CD4-positive, CD25-positive, alpha-beta regulatory T cell (primary cell): ENCODE measurements around the gene AGFG1. TPM values are rescaled to one million over a fixed set of nuclear protein-coding genes. Genes with fewer than 3 reads are reported as not detected.
A peak's percentile ranks its signal among the peaks of the same experiment; 100 is the strongest.

Source experiments
- ATAC-seq, 2 donors: fragments of 150-1000 bp; cut with Tn5 transposase; one replicate each; pipeline ENCODE4 v1.10.0; 2021; ENCODE audit warnings: low read depth in 2 of 2, moderate number of reproducible peaks in 2 of 2, moderate library complexity in 1 of 2
- DNase-seq, 3 donors: peaks; one replicate each; pipeline versions ENCODE4 v3.0.0 to v3.0.0-alpha.2; 2012 to 2022; ENCODE audit warnings: mixed read lengths in 1 of 3
- H3K27ac ChIP-seq: one replicate; pipeline ENCODE4 v1.7.0; 2013; ENCODE audit warnings: mild to moderate bottlenecking, low read length; ENCODE audit not compliant: insufficient read depth, poor library complexity, severe bottlenecking
- H3K27me3 ChIP-seq: one replicate; pipeline ENCODE4 v1.7.0; 2013; ENCODE audit warnings: low read length; ENCODE audit not compliant: control insufficient read depth, insufficient read depth
- H3K36me3 ChIP-seq: one replicate; pipeline ENCODE4 v1.7.0; 2013; ENCODE audit warnings: mild to moderate bottlenecking, low read length, moderate library complexity; ENCODE audit not compliant: control insufficient read depth, insufficient read depth
- H3K4me1 ChIP-seq: 2 replicates; pipeline ENCODE4 v1.7.0; 2013; ENCODE audit warnings: mild to moderate bottlenecking, low read length; ENCODE audit not compliant: insufficient read depth, control insufficient read depth, poor library complexity, severe bottlenecking
- H3K4me3 ChIP-seq: one replicate; pipeline ENCODE4 v1.7.0; 2013; ENCODE audit warnings: low read depth, mild to moderate bottlenecking, low read length, moderate library complexity
- H3K9me3 ChIP-seq, 2 experiments: 1 replicate in 1 of 2; 2 replicates in 1 of 2; pipeline ENCODE4 v1.7.0; 2013; ENCODE audit warnings: low read length in 2 of 2, mild to moderate bottlenecking in 1 of 2, moderate library complexity in 1 of 2; ENCODE audit not compliant: control insufficient read depth in 2 of 2
- H3K27ac Mint-ChIP-seq, 3 donors: one replicate each; pipeline ENCODE4 v1.8.0; 2020 to 2022; ENCODE audit warnings: mild to moderate bottlenecking in 3 of 3, mixed read lengths in 3 of 3, moderate library complexity in 2 of 3
- H3K27me3 Mint-ChIP-seq: one replicate; pipeline ENCODE4 v1.8.0; 2022; ENCODE audit warnings: mild to moderate bottlenecking, mixed read lengths
- H3K36me3 Mint-ChIP-seq: one replicate; pipeline ENCODE4 v1.8.0; 2020; ENCODE audit warnings: mixed read lengths
- H3K4me1 Mint-ChIP-seq, 4 donors: one replicate each; pipeline ENCODE4 v1.8.0; 2020 to 2022; ENCODE audit warnings: mixed read lengths in 4 of 4, mild to moderate bottlenecking in 1 of 4
- H3K4me3 Mint-ChIP-seq, 4 donors: one replicate each; pipeline ENCODE4 v1.8.0; 2020 to 2022; ENCODE audit warnings: mild to moderate bottlenecking in 4 of 4, mixed read lengths in 4 of 4, moderate library complexity in 3 of 4
- H3K9me3 Mint-ChIP-seq, 7 donors: one replicate each; pipeline ENCODE4 v1.8.0; 2020 to 2022; ENCODE audit warnings: mixed read lengths in 7 of 7, mild to moderate bottlenecking in 3 of 7, moderate library complexity in 2 of 7
- polyA plus RNA-seq, 4 donors: library from polyadenylated mRNA; unstranded; fragments of 300-500 nt; fragmentation: Illumina TruSeq; gene quantifications; one replicate each; pipeline ENCODE4 v1.2.3, GENCODE V29; 2021
- total RNA-seq: library from RNA; stranded (reverse); gene quantifications from one replicate; pipeline ENCODE4 v1.2.3, GENCODE V29; 2022

The AGFG1 gene
- total and polyA plus RNA-seq, 5 donors from 2014 or later: 14.9 to 64.0 (median 24.7) TPM

DNA sequence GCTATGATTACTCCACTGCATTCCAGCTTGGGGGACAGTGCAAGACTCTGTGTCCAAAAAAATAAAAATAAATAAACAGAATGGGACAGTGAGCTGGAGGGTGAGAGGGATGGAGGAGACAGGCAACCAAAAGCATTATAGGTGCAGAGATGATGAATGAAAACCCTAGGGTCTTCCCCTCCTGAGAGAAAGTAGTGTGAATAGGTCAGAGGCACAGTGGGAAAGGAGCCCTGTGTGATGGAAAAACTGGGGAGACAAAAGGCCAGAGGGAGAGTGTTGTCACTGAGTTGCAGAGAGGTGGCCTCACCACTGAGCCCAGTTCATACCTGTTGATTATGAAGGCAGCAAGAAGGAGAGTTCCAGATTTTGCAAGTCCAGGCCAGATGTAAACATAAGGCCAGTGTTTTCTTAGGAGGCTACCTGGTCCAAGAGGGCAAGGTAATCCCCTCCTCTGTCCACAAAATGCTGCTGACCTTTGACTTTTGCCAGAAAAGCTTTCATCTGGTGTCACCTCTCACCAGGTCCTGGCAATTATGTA lies 17.6 kb upstream of the AGFG1 start:
- ATAC-seq (no peak), DNase-seq (no peak)
- no peaks in the 10 kb centered on the region for H3K36me3 Mint-ChIP-seq
- H3K9me3 ChIP-seq: no peaks in the 10 kb centered on the region
- no peak overlapping the region for H3K27ac Mint-ChIP-seq
- H3K4me3 Mint-ChIP-seq: no peak overlapping the region
- H3K4me1 ChIP-seq: no peaks in the 10 kb centered on the region
- no peak overlapping the region for H3K4me3 ChIP-seq
- H3K36me3 ChIP-seq: no peaks in the 10 kb centered on the region
- H3K27me3 Mint-ChIP-seq: no peaks in the 10 kb centered on the region
- H3K27me3 ChIP-seq: no peaks in the 10 kb centered on the region
- H3K4me1 Mint-ChIP-seq: peaks cover 0 to 9% (median under 1%) of the 10 kb centered on the region in 4 donors
- H3K9me3 Mint-ChIP-seq: no peaks in the 10 kb centered on the region
- H3K27ac ChIP-seq: no peak overlapping the region

DNA sequence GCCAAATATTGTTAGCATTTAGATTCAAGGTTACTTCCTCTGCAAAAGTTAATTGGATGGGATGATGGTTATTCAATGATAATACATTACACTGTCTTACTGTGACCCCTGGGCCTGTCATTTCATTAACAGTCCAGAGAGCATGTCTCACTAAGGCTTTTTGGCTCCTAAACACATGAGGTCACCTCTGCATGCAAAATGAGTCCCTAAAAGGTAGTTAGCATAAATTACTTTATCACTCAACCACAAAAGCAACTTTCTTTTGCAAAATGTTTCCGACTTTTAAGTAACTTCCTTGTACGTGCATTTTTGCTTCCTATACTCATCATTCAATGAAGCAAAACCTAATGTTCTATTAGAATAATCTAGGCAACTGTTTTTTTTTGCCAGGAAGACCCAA lies 16.8 kb upstream of the AGFG1 start:
- no peak overlapping the region for H3K4me3 ChIP-seq
- Mint-ChIP-seq H3K36me3 (no peaks in the 10 kb centered on the region), H3K4me1 (peaks cover 4 to 14% (median 7%) of the 10 kb centered on the region in 4 donors), H3K4me3 (no peak overlapping the region), H3K27me3 (no peaks in the 10 kb centered on the region), H3K9me3 (no peaks in the 10 kb centered on the region), H3K27ac (no peak overlapping the region)
- H3K27me3 ChIP-seq: no peaks in the 10 kb centered on the region
- H3K27ac ChIP-seq: no peak overlapping the region
- H3K36me3 ChIP-seq: no peaks in the 10 kb centered on the region
- H3K4me1 ChIP-seq: peaks cover 5% of the 10 kb centered on the region
- no peak for DNase-seq
- no peaks in the 10 kb centered on the region for H3K9me3 ChIP-seq
- ATAC-seq: no peak

DNA sequence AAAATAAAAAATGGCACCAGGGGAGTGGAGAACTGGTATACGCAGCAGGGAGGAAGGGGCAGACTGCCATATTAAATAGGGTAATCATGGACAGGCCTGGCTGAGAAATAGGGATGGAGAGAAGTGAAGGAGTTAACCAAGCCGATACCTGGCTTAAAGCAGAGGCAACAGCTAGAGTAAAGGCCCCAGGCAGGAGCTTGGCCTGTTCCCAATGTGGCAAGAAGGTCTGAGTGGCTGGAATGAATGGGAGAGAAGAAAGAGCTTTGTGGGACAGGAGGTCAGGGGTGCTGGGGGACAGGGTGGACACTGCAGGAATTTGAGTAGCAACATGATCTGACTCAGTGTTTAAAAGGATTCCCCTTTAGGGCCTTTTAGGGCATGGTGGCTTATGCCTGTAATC lies 15.9 kb upstream of the AGFG1 start:
- Mint-ChIP-seq H3K4me3 (no peak overlapping the region), H3K36me3 (no peaks in the 10 kb centered on the region), H3K9me3 (no peaks in the 10 kb centered on the region), H3K27ac (peak overlapping the region in 1 of 3 donors; percentile 2), H3K27me3 (no peaks in the 10 kb centered on the region), H3K4me1 (peaks cover 8 to 21% (median 15%) of the 10 kb centered on the region in 4 donors)
- Histone ChIP-seq H3K27me3 (no peaks in the 10 kb centered on the region), H3K9me3 (no peaks in the 10 kb centered on the region), H3K36me3 (no peaks in the 10 kb centered on the region), H3K27ac (no peak overlapping the region), H3K4me1 (peaks cover 11% of the 10 kb centered on the region), H3K4me3 (no peak overlapping the region)
- DNase-seq (no peak), ATAC-seq (no peak)

DNA sequence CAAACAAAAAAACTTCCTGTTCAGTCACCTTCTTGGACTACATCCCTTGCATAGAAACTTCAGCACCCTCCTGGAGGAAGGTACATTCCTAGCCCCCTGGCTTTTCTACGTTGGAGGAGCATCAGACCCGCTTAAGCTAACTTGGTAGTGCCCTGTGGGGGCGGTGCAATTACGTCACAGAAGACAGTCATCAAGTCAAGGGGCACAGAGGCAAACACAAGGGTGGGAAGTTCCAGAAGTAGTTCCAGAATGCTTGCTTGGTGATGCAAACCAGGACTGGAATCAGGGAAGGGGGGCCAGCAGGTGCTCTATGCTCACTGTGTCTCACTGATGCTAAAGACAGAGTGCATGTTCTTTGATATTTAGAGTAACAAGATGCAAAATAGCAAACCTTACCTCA lies 15.2 kb upstream of the AGFG1 start:
- Histone ChIP-seq H3K4me1 (peaks cover 13% of the 10 kb centered on the region), H3K4me3 (no peak overlapping the region), H3K9me3 (no peaks in the 10 kb centered on the region), H3K27me3 (no peaks in the 10 kb centered on the region), H3K36me3 (no peaks in the 10 kb centered on the region), H3K27ac (no peak overlapping the region)
- Mint-ChIP-seq H3K36me3 (no peaks in the 10 kb centered on the region), H3K27me3 (no peaks in the 10 kb centered on the region), H3K4me1 (peaks cover 12 to 25% (median 18%) of the 10 kb centered on the region in 4 donors), H3K9me3 (no peaks in the 10 kb centered on the region), H3K27ac (no peak overlapping the region), H3K4me3 (no peak overlapping the region)
- DNase-seq: no peak
- ATAC-seq: no peak

DNA sequence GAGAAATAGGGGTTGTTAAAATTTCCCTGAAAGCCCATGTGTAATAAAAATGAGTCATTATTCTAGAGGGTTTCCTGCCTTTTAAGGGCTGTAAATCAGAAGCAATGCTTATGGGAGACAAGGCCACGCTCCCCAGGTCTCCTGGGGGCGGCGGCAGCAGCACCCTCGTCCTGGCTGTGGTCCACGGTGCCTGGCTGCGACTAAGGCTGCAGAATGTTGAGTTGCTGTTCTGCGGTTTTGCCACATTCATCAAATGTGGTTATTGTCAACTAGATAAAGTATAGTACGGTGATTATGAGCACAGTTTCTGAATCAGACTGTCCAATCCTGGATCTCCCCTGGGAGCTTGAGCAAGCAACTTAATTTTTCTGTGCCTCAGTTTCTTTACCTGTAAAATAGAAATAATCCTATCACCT lies 11.9 kb upstream of the AGFG1 start:
- H3K36me3 ChIP-seq: no peaks in the 10 kb centered on the region
- Mint-ChIP-seq H3K4me1 (peaks cover 34 to 56% (median 46%) of the 10 kb centered on the region in 4 donors), H3K27me3 (no peaks in the 10 kb centered on the region), H3K4me3 (peak overlapping the region in 2 of 4 donors; percentile 34 to 63), H3K9me3 (no peaks in the 10 kb centered on the region), H3K27ac (peak overlapping the region; percentile 2 to 88 (median 70)), H3K36me3 (no peaks in the 10 kb centered on the region)
- H3K4me3 ChIP-seq: peak overlapping the region; percentile 21
- H3K27me3 ChIP-seq: no peaks in the 10 kb centered on the region
- DNase-seq: peak; percentile 9 to 61 (median 31)
- H3K27ac ChIP-seq: no peak overlapping the region
- no peaks in the 10 kb centered on the region for H3K9me3 ChIP-seq
- ATAC-seq: peak; percentile 38 to 44
- H3K4me1 ChIP-seq: peaks cover 46% of the 10 kb centered on the region

DNA sequence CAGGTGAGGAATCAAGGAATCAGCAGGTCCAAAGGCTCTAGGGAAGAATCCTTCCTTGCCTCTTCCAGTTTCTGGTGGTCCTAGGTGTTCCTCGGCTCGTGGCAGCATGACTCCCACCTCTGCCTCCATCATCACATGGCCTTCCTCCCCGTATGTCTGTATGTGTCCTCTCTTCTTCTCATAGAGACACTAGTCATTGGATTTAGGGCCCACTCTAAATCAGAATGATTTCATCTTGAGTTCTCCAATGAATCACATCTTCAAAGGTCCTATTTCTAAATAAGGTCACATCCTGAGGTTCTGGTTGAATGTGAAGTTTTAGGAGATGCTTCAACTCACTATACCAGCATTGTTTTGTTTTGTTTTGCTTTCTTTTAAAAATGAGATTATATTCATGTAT lies 11.1 kb upstream of the AGFG1 start:
- no peaks in the 10 kb centered on the region for H3K36me3 ChIP-seq
- no peaks in the 10 kb centered on the region for H3K9me3 ChIP-seq
- no peaks in the 10 kb centered on the region for H3K27me3 ChIP-seq
- DNase-seq (no peak), ATAC-seq (no peak)
- H3K9me3 Mint-ChIP-seq: no peaks in the 10 kb centered on the region
- H3K4me3 Mint-ChIP-seq: peak overlapping the region in 1 of 4 donors; percentile 63
- peak overlapping the region in 2 of 3 donors; percentile 62 to 70 for H3K27ac Mint-ChIP-seq
- peaks cover 53% of the 10 kb centered on the region for H3K4me1 ChIP-seq
- H3K27me3 Mint-ChIP-seq: no peaks in the 10 kb centered on the region
- H3K4me3 ChIP-seq: no peak overlapping the region
- no peak overlapping the region for H3K27ac ChIP-seq
- H3K4me1 Mint-ChIP-seq: peaks cover 34 to 61% (median 47%) of the 10 kb centered on the region in 4 donors
- no peaks in the 10 kb centered on the region for H3K36me3 Mint-ChIP-seq

DNA sequence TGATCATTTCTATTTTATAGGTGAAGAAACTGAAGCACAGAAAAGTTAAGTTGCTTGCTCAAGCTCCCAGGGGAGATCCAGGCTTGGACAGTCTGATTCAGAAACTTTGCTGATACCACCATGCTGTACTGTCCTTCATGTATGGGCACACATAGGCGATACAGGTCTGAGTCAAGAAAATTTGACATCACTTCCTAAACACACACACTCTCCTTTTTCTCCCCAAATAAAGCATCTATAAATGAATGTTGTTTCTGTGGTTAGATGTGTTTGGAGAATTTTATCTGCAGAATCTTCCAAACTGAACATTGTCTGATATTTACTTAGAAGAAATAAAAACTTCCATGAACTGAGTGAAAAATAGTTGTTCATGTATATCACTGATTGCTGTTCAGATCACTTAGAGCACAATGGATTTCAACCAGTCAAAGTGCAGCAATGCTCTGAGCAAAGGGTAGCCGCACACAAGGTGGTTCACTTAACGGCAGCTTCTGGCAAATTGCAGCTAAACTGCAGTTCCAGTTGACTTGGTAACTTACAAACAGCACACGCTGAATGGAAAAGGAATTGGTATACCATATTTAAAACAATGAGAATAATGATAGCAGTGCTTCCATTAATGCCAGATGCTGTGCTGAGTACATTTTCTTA lies 10.0 kb upstream of the AGFG1 start:
- Mint-ChIP-seq H3K4me1 (peaks cover 34 to 67% (median 49%) of the 10 kb centered on the region in 4 donors), H3K27ac (peak overlapping the region; percentile 16 to 63 (median 34)), H3K9me3 (peaks cover 0 to 2% (median 0%) of the 10 kb centered on the region in 7 donors), H3K4me3 (peak overlapping the region in 2 of 4 donors; percentile 10 to 16), H3K36me3 (no peaks in the 10 kb centered on the region), H3K27me3 (no peaks in the 10 kb centered on the region)
- peaks cover 53% of the 10 kb centered on the region for H3K4me1 ChIP-seq
- H3K4me3 ChIP-seq: peak overlapping the region; percentile 49
- no peak overlapping the region for H3K27ac ChIP-seq
- no peak for DNase-seq
- H3K36me3 ChIP-seq: no peaks in the 10 kb centered on the region
- H3K27me3 ChIP-seq: no peaks in the 10 kb centered on the region
- ATAC-seq: no peak
- H3K9me3 ChIP-seq: no peaks in the 10 kb centered on the region
